AG10803 (cell line): ENCODE measurements around the gene VANGL2.

Experiments
- DNase-seq: peaks from one replicate; pipeline ENCODE4 v3.0.0; 2010; ENCODE audit warnings: low read depth
- H3K4me3 ChIP-seq: 2 replicates; pipeline ENCODE4 v1.5.1; 2011; ENCODE audit warnings: mild to moderate bottlenecking, low read length, control low read depth
- TF ChIP-seq, protein P1 (sequence below): conservative IDR thresholded peaks from 2 replicates; pipeline ENCODE4 v1.5.1; 2011; ENCODE audit warnings: mild to moderate bottlenecking, low read length, control low read depth, inconsistent platforms

Gene VANGL2

DNA sequence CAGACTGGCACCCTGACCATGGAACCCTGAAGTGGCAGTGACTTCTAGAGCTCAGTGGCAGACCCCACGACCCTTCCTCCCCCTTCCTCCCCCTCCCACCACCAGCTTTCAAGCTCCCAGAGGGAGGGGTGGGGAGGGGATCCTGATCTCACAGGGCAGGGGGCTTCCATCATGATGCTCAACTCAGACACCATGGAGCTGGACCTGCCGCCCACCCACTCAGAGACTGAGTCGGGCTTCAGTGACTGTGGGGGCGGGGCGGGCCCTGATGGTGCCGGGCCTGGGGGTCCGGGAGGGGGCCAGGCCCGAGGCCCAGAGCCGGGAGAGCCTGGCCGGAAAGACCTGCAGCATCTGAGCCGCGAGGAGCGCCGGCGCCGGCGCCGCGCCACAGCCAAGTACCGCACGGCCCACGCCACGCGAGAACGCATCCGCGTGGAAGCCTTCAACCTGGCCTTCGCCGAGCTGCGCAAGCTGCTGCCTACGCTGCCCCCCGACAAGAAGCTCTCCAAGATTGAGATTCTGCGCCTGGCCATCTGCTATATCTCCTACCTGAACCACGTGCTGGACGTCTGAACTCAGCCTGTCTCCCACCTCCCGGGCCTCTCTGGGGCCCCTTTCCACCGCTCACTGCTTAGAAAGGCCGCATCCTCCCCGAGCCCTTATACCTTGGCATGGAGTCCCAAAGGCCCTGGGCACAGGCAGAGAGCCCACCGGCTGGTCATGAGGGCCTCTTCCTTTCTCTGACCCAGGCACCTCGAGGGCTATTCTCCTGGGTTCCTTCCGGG, 29.6 kb upstream of the VANGL2 start:
- no peak for DNase-seq
- TF ChIP-seq, protein P1, sequence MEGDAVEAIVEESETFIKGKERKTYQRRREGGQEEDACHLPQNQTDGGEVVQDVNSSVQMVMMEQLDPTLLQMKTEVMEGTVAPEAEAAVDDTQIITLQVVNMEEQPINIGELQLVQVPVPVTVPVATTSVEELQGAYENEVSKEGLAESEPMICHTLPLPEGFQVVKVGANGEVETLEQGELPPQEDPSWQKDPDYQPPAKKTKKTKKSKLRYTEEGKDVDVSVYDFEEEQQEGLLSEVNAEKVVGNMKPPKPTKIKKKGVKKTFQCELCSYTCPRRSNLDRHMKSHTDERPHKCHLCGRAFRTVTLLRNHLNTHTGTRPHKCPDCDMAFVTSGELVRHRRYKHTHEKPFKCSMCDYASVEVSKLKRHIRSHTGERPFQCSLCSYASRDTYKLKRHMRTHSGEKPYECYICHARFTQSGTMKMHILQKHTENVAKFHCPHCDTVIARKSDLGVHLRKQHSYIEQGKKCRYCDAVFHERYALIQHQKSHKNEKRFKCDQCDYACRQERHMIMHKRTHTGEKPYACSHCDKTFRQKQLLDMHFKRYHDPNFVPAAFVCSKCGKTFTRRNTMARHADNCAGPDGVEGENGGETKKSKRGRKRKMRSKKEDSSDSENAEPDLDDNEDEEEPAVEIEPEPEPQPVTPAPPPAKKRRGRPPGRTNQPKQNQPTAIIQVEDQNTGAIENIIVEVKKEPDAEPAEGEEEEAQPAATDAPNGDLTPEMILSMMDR, result no peak
- no peak overlapping the region for H3K4me3 ChIP-seq

GRCh38 chr1:160371346-160371631, 29.1 kb upstream of the VANGL2 start:
- no peak for DNase-seq
- TF ChIP-seq, protein P1, result no peak
- no peak overlapping the region for H3K4me3 ChIP-seq

GRCh38 chr1:160371756-160372155, 28.6 kb upstream of the VANGL2 start:
- TF ChIP-seq, protein P1, result no peak
- no peak for DNase-seq
- no peak overlapping the region for H3K4me3 ChIP-seq

- no peak for DNase-seq
- no peak overlapping the region for H3K4me3 ChIP-seq
- TF ChIP-seq, protein P1, result no peak
These were observed 26.7 kb upstream of the VANGL2 start for GRCh38 chr1:160373696-160374095.

DNA sequence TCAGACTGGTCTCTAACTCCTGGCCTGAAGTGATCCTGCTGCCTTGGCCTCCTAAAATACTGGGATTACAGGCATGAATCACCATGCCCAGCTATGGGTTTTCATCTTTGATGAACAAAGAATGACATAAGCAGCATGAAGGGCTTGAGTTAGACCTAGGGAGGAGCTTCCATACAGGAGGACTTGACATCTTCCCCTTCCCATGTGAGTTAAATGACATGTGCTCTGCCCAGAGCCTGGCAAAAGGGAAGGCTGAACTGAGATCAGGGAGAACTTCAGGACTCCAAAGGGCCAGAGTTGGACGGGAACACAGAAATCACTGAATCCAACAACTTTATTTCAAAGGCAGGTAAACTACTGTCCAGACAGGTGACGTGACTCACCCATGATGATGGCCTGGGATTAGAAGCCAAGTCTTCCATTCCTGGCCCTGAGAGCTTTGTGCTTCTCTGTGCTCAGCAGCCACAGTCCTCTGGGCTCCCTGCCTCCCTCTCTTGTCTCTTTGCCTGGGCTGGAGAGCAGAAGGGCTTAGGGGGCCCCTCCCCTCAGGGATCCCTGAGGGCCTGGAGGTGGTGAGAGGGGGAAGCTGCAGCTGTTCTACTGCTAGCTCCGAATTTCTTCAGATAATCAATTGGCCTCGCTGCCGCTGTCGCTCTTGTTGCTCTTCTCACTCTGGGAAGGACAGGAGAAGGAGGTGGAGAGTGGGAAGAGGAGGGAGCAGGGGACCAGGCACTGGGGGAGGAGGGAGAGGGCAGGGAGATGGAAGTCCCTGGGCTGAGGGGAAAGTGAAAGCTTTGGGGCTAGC, 25.9 kb upstream of the VANGL2 start:
- TF ChIP-seq, protein P1, result no peak
- DNase-seq, result no peak
- no peak overlapping the region for H3K4me3 ChIP-seq

- TF ChIP-seq, protein P1, result no peak
- H3K4me3 ChIP-seq, result no peak overlapping the region
- peak; percentile 36 for DNase-seq
These were observed 24.4 kb upstream of the VANGL2 start for GRCh38 chr1:160375788-160376524.
